ENCODE data around the gene TMEM135. TPM values are rescaled to one million over a fixed set of nuclear protein-coding genes. Genes with fewer than 3 reads are reported as not detected.

The TMEM135 gene
- total RNA-seq, 2 experiments from 2014 or later, result 24.7 to 30.0 TPM

DNA sequence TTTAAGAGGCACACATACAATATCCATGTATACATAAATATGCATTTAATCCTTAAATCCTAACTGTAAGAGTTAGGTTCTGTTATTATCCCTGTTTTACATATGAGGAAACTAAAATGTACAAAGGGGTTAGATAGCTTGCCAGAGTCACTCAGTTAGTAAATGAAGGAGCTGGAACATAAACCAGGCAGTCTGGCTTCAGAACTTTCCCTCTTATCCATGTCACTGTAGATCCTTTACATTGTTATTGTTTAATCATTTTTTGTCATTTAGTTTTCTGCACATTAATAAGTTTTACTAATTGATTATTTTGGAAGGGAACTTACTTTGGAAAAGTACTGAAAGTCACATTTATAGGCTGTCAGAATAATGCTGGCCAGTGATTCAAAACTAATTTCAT is 282.4 kb downstream of the TMEM135 start:
- Mint-ChIP-seq H3K4me1 (ENCODE audit: low read depth) (no peaks in the 10 kb centered on the region), H3K4me3 (no peak overlapping the region), H3K27ac (no peak overlapping the region), H3K27me3 (no peaks in the 10 kb centered on the region), H3K36me3 (ENCODE audit: low read depth) (peaks cover 19% of the 10 kb centered on the region), H3K9me3 (no peaks in the 10 kb centered on the region)
- TF ChIP-seq, protein P1, sequence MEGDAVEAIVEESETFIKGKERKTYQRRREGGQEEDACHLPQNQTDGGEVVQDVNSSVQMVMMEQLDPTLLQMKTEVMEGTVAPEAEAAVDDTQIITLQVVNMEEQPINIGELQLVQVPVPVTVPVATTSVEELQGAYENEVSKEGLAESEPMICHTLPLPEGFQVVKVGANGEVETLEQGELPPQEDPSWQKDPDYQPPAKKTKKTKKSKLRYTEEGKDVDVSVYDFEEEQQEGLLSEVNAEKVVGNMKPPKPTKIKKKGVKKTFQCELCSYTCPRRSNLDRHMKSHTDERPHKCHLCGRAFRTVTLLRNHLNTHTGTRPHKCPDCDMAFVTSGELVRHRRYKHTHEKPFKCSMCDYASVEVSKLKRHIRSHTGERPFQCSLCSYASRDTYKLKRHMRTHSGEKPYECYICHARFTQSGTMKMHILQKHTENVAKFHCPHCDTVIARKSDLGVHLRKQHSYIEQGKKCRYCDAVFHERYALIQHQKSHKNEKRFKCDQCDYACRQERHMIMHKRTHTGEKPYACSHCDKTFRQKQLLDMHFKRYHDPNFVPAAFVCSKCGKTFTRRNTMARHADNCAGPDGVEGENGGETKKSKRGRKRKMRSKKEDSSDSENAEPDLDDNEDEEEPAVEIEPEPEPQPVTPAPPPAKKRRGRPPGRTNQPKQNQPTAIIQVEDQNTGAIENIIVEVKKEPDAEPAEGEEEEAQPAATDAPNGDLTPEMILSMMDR (IDR thresholded peaks at IDR 0.05), result no peak
- intact Hi-C loops (cut with micrococcal nuclease), result no loop called here
- ChIA-PET POLR2A (no interaction called here), CTCF (no interaction called here)
- no peak for DNase-seq
- no peak for ATAC-seq

DNA sequence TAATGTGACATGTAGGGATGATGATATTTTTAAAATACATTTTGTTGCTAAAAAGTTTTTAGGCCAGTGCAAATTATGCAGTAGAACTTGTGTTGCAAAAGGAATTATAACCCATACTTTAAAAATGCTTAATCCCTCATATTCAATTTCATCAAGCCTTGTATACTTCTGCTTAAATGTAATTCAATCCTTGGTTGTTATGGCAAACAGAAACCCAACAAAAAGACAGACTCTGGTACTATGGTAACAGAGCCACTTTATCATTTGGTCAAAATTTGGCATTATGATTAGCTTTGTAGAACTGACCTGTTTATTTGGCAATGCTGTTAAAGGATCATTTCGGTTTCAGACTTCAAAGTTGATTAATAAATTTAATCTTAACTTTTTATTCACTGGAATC is 284.8 kb downstream of the TMEM135 start:
- intact Hi-C loops (cut with micrococcal nuclease), result no loop called here
- H3K4me3 Mint-ChIP-seq, result no peak overlapping the region
- ATAC-seq (no peak), DNase-seq (no peak)
- no peaks in the 10 kb centered on the region for H3K4me1 Mint-ChIP-seq (ENCODE audit: low read depth)
- H3K27me3 Mint-ChIP-seq, result no peaks in the 10 kb centered on the region
- TF ChIP-seq, protein P1 (IDR thresholded peaks at IDR 0.05), result no peak
- H3K36me3 Mint-ChIP-seq (ENCODE audit: low read depth), result peaks cover 25% of the 10 kb centered on the region
- ChIA-PET POLR2A (no interaction called here), CTCF (no interaction called here)
- H3K27ac Mint-ChIP-seq, result no peak overlapping the region
- no peaks in the 10 kb centered on the region for H3K9me3 Mint-ChIP-seq

DNA sequence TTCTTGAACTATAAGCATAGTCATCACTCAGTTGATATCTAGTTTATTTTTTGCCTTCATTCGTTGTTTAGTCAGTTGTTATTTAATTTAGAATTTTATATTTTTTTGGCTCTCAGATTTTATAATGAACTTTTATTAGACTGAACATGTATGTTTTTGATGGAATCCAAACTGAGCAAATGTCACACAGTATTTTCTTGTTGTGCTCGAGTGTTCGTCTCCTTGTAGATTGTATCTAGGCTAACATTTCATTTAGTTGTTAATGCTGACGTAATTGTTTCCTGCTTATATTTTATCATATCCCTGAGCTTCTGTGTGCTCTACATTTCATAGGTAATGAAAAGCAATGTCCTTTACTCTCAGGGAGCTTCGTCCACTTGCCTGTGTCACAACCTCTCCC is 286.2 kb downstream of the TMEM135 start:
- ChIA-PET CTCF (no interaction called here), POLR2A (no interaction called here)
- Mint-ChIP-seq H3K36me3 (ENCODE audit: low read depth) (peaks cover 23% of the 10 kb centered on the region), H3K4me3 (no peak overlapping the region), H3K9me3 (no peaks in the 10 kb centered on the region), H3K4me1 (ENCODE audit: low read depth) (no peaks in the 10 kb centered on the region), H3K27me3 (no peaks in the 10 kb centered on the region), H3K27ac (no peak overlapping the region)
- ATAC-seq (no peak), DNase-seq (no peak)
- TF ChIP-seq, protein P1 (IDR thresholded peaks at IDR 0.05), result no peak
- intact Hi-C loops (cut with micrococcal nuclease), result no loop called here

DNA sequence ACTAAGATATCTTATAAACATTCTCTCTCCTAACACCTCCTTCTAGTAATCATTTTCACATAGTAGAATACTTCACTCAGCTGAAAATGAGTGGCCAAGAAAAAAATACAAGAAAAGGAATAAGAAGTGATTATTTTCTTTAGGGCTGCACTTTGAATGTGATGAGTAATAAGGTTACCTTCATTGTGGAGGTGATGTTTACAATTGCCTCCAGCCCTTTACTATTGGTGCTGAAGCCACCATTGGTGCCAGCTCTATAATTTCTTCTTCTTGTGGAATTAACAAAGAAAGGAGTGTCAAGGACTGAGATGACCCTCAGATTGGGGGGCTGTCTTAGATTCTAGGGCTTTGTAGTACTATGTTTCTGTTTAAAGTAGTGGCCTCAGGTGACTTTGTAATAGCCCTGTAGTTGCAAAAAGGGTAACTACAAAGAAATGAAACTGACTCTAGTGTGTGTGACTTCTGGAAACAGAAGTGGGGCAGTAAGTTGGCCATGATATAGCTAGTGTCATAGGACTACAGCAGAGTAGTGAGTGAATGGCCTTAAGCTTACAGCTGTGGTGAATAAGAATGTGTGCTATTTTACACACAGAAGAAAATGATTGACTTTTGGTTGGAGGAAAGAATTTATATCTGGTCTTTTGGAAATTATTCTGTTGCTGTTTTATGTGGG is 287.2 kb downstream of the TMEM135 start:
- Mint-ChIP-seq H3K27ac (no peak overlapping the region), H3K9me3 (no peaks in the 10 kb centered on the region), H3K4me3 (no peak overlapping the region), H3K27me3 (no peaks in the 10 kb centered on the region), H3K36me3 (ENCODE audit: low read depth) (peaks cover 21% of the 10 kb centered on the region), H3K4me1 (ENCODE audit: low read depth) (no peaks in the 10 kb centered on the region)
- DNase-seq, result no peak
- no peak for ATAC-seq
- TF ChIP-seq, protein P1 (IDR thresholded peaks at IDR 0.05), result no peak
- CTCF ChIA-PET, result no interaction called here
- POLR2A ChIA-PET, result no interaction called here
- intact Hi-C loops (cut with micrococcal nuclease), result no loop called here

DNA sequence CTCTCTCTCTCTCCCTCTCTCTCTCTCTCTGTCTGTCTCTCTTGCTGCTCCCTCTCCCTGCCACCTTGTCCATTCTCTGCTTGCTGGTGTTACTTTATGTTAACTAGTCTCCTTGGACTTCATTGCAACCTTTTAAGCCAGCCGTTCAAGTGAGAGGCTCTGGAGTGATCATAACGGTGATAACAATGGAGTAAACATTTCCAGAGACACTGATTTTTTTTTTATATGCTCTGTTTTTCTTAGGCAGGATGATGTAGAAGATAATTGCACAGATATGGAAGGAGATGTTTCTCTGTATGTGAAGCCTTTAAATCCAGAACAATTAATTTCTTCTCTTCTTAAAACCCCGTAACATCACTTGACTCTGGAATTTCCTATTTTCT is 287.7 kb downstream of the TMEM135 start:
- H3K4me3 Mint-ChIP-seq, result no peak overlapping the region
- intact Hi-C loops (cut with micrococcal nuclease), result no loop called here
- TF ChIP-seq, protein P1 (IDR thresholded peaks at IDR 0.05), result no peak
- H3K27ac Mint-ChIP-seq, result no peak overlapping the region
- ATAC-seq, result no peak
- CTCF ChIA-PET, result no interaction called here
- no peaks in the 10 kb centered on the region for H3K4me1 Mint-ChIP-seq (ENCODE audit: low read depth)
- H3K9me3 Mint-ChIP-seq, result no peaks in the 10 kb centered on the region
- no peak for DNase-seq
- H3K36me3 Mint-ChIP-seq (ENCODE audit: low read depth), result peaks cover 21% of the 10 kb centered on the region
- POLR2A ChIA-PET, result no interaction called here
- H3K27me3 Mint-ChIP-seq, result no peaks in the 10 kb centered on the region

Measured in activated CD8-positive, alpha-beta T cell treated with anti-CD3 and anti-CD28 coated beads for 36 hours (primary cell).